ENCODE measurements around the gene MBNL1. TPM values are rescaled to one million over a fixed set of nuclear protein-coding genes. Genes with fewer than 3 reads are reported as not detected.

Gene MBNL1
- total RNA-seq, 2 experiments from 2014 or later = 163 to 174 TPM

- BruUV-seq (replicated peaks) = no TSS peak
- CTCF ChIA-PET (ENCODE audit: unreplicated experiment) = no interaction called here
- Histone ChIP-seq H4K20me1 (ENCODE audit: insufficient read depth, low read length) (no peaks in the 10 kb centered on the region), H3K79me2 (ENCODE audit: insufficient read depth, low read depth, low read length) (no peaks in the 10 kb centered on the region), H2AFZ (ENCODE audit: low read length) (0 out of 2 replicates have a peak overlapping the region, but pooled peaks have one; percentile 60), H3K27ac (ENCODE audit: low read depth, low read length, poor library complexity, severe bottlenecking) (no peak overlapping the region), H3K9me3 (ENCODE audit: low read length) (no peaks in the 10 kb centered on the region), H3K4me2 (ENCODE audit: low read length) (no peak overlapping the region), H3K9me2 (ENCODE audit: insufficient read depth, low read length) (no peaks in the 10 kb centered on the region), H3K36me3 (ENCODE audit: insufficient read depth, low read length) (no peaks in the 10 kb centered on the region), H3K4me3 (ENCODE audit: low read depth, low read length, poor library complexity, severe bottlenecking) (no peak overlapping the region), H3K4me1 (ENCODE audit: insufficient read depth, low read length, poor library complexity, severe bottlenecking) (peaks cover 12% of the 10 kb centered on the region)
- TF ChIP-seq CTCF (conservative IDR thresholded peaks at IDR 0.05; ENCODE audit: low read length) (no peak), EZH2phosphoT487 (IDR thresholded peaks at IDR 0.05; ENCODE audit: borderline replicate concordance, low read depth, low read length) (no peak)
- POLR2A ChIA-PET = no interaction called here
- intact Hi-C loops (cut with micrococcal nuclease; ENCODE audit: unreplicated experiment) = no loop called here
- DNase-seq (ENCODE audit: low spot score) = no peak
Measured at GRCh38 chr3:152226176-152226575, 42.6 kb upstream of the MBNL1 start.

- Histone ChIP-seq H2AFZ (ENCODE audit: low read length) (no peak overlapping the region), H3K4me2 (ENCODE audit: low read length) (no peak overlapping the region), H3K4me1 (ENCODE audit: insufficient read depth, low read length, poor library complexity, severe bottlenecking) (peaks cover 12% of the 10 kb centered on the region), H3K9me2 (ENCODE audit: insufficient read depth, low read length) (no peaks in the 10 kb centered on the region), H3K9me3 (ENCODE audit: low read length) (no peaks in the 10 kb centered on the region), H3K79me2 (ENCODE audit: insufficient read depth, low read depth, low read length) (no peaks in the 10 kb centered on the region), H4K20me1 (ENCODE audit: insufficient read depth, low read length) (no peaks in the 10 kb centered on the region), H3K27ac (ENCODE audit: low read depth, low read length, poor library complexity, severe bottlenecking) (no peak overlapping the region), H3K36me3 (ENCODE audit: insufficient read depth, low read length) (no peaks in the 10 kb centered on the region), H3K4me3 (ENCODE audit: low read depth, low read length, poor library complexity, severe bottlenecking) (no peak overlapping the region)
- no TSS peak for BruUV-seq (replicated peaks)
- DNase-seq (ENCODE audit: low spot score) = no peak
- intact Hi-C loops (cut with micrococcal nuclease; ENCODE audit: unreplicated experiment) = no loop called here
- POLR2A ChIA-PET = no interaction called here
- CTCF ChIA-PET (ENCODE audit: unreplicated experiment) = no interaction called here
- TF ChIP-seq EZH2phosphoT487 (IDR thresholded peaks at IDR 0.05; ENCODE audit: borderline replicate concordance, low read depth, low read length) (no peak), CTCF (conservative IDR thresholded peaks at IDR 0.05; ENCODE audit: low read length) (no peak)
Measured at GRCh38 chr3:152227027-152227426, 41.7 kb upstream of the MBNL1 start.

GRCh38 chr3:152229692-152230091 lies 39.0 kb upstream of the MBNL1 start:
- no peaks in the 10 kb centered on the region for H3K9me2 ChIP-seq (ENCODE audit: insufficient read depth, low read length)
- H3K79me2 ChIP-seq (ENCODE audit: insufficient read depth, low read depth, low read length) = no peaks in the 10 kb centered on the region
- TF ChIP-seq EZH2phosphoT487 (IDR thresholded peaks at IDR 0.05; ENCODE audit: borderline replicate concordance, low read depth, low read length) (no peak), CTCF (conservative IDR thresholded peaks at IDR 0.05; ENCODE audit: low read length) (no peak)
- no peaks in the 10 kb centered on the region for H3K9me3 ChIP-seq (ENCODE audit: low read length)
- no peaks in the 10 kb centered on the region for H3K36me3 ChIP-seq (ENCODE audit: insufficient read depth, low read length)
- intact Hi-C loops (cut with micrococcal nuclease; ENCODE audit: unreplicated experiment) = no loop called here
- H3K4me1 ChIP-seq (ENCODE audit: insufficient read depth, low read length, poor library complexity, severe bottlenecking) = no peaks in the 10 kb centered on the region
- H3K4me3 ChIP-seq (ENCODE audit: low read depth, low read length, poor library complexity, severe bottlenecking) = no peak overlapping the region
- no TSS peak for BruUV-seq (replicated peaks)
- no peaks in the 10 kb centered on the region for H4K20me1 ChIP-seq (ENCODE audit: insufficient read depth, low read length)
- no peak for DNase-seq (ENCODE audit: low spot score)
- ChIA-PET POLR2A (no interaction called here), CTCF (ENCODE audit: unreplicated experiment) (no interaction called here)
- no peak overlapping the region for H2AFZ ChIP-seq (ENCODE audit: low read length)
- no peak overlapping the region for H3K27ac ChIP-seq (ENCODE audit: low read depth, low read length, poor library complexity, severe bottlenecking)
- H3K4me2 ChIP-seq (ENCODE audit: low read length) = no peak overlapping the region
